Skin of body (tissue), 2 donors: ENCODE measurements around the gene ERVV-1. TPM values are rescaled to one million over a fixed set of nuclear protein-coding genes. Genes with fewer than 3 reads are reported as not detected.
"Not testable (repeated sequence)": the region's sequence is repeated elsewhere in the genome, so short reads cannot be mapped to it uniquely, and the experiment has no call there.

ENCODE experiments used
- DNase-seq: peaks from one replicate; lab custom pipeline; 2025; lab: John Stamatoyannopoulos, UW
- total RNA-seq: library from RNA; depleted of rRNA; stranded (reverse); fragments of >200 nt; gene quantifications from one replicate; pipeline ENCODE4 v1.2.3, GENCODE V29; 2014

Gene ERVV-1
- total RNA-seq, 1 donor from 2014 or later, result not detected

DNA sequence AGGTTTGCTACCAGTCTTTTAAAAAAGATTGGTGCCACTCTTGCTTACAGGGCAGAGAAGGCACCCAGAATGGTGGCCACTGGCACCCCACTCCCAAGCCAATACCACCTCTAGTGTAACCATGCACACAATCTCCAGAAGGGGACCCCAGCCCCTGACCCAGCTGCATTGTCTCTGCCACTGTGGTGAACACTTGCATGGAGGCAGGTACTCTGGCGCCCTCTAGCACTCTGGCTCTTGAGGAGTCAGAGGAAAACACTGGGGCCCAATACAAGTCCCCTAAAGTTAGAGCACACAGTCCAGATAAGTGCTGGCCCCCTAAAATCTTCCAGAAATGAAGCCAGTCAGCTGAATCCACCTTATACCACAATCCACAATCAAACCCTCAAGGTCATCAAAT is 6.0 kb downstream of the ERVV-1 start:
- no peak for DNase-seq

DNA sequence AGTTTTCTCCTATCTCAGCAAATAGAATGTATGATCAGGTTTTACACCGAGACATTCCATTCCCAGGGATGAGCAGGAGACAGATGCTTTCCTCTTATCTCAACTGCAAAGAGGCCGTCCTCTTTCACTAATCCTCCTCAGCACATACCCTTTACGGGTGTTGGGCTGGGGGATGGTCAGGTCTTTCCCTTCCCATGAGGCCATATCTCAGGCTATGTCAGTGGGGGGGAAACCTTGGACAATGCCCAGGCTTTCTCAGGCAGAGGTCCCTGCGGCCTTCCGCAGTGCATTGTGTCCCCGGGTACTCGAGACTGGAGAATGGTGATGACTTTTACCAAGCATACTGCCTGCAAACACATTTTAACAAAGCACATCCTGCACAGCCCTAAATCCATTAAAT is 14.6 kb downstream of the ERVV-1 start:
- DNase-seq, result not testable (repeated sequence)

DNA sequence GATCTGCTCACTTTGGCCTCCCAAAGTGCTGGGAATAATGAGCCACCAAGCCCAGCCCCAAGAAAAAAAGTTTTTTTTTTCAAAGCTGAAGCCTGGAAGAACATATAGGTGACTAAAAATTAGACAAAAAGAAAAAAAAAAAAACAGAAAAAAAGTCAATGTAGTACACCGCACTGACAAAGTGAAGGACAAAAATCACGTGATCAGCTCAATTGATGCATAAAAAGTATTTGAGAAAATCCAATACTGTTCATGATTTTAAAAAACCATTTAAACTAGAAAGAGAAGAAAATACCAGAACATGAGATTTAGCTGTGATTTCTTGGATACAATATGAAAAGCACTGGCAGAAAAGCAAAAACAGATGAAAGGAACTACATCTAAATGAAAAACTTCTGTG is 20.3 kb downstream of the ERVV-1 start:
- no peak for DNase-seq

DNA sequence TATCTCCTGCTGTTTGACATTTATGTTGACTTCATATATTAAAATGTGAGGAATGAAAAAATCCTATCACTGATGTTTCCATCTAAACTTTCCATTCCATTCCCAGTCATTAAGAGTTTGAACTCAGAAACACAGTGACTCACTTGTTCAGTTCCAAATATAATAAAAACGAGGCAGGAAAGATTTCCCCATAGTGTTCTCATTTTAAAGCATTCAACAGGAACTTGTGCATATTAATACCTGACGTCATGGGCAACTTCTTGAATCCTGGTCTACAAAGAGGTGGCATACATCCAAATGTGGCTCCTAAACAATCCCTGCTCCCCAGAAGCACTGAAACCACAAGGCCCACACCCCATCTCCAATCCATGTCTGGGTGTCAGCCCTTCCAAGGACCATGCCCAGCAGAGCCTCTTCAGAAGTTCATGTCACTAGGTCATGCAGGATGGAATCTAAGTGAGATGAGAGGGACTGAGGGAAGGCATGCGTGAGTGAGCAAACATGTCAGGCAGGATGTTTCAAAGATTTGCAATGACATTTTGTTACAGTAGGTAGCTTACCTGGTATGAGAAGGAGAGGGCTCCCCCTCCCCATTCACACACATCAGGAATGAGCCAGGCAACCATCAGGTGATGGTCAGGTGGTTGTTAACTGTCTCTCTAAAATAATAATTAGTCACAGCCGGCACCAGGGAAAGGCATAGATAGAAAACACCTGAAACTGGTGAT is 21.4 kb downstream of the ERVV-1 start:
- DNase-seq, result no peak

DNA sequence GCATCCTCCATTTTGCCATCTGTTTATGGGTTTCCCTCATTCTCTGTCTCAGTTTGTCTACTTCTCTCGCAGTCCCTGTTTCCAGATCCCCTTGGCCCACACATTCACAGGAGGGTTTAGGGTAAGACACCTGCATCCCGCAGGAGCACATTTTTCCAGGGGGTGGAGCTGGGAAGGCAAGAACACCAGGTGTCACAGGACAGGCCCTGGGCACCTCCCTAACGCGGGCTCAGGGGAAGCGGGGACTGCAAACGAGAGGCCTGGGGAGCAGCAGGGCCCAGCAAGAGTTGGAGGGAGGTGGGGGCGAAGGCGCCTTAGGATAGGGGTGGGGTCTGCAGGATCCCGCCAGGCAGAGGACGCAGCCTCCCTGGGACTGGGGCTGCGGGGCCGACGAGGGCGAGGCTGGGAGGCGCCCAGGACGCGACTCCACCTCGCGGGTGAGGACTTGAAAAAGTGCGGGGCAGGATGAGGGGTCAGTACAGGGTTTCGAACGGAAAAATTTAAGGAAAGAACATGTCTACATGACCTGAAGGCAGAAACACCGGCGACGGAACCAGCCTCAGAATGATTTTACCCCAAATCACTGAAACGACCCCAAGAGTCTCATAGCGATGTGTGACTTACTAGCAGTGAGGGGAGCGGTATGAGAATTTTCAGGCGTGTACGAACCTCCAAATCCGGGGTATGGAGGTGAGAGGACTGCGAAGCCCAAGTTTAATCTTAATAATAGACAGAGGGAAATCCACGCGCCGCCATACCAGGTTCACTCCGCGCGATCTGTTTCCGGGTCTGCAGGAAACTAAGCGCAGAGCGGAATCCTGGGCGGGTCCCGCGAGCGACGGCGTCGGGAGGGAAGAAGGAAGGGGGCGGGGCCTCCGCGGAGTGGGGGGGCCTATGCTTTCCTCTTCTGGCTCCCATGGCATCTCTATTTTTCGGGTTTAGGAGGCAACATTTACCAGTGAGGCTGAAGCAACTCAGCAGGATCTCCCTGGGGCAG is 23.7 kb downstream of the ERVV-1 start:
- DNase-seq, result no peak

DNA sequence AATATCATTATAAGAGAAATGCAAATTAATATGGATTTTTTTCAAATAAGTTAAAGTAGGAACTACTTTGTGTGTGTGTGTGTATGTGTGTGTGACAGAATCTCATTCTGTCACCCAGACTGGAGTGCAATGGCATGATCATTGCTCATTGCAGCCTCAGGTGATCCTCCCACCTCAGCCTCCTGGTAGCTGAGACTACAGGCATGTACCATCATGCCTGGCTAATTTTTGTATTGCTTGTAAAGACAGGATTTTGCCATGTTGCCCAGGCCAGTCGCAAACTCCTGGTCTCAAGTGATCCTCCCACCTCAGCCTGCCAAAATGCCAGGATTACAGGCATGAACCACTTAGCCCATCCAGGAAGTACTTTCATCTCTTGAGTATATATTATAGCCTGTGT is 27.6 kb downstream of the ERVV-1 start:
- no peak for DNase-seq

DNA sequence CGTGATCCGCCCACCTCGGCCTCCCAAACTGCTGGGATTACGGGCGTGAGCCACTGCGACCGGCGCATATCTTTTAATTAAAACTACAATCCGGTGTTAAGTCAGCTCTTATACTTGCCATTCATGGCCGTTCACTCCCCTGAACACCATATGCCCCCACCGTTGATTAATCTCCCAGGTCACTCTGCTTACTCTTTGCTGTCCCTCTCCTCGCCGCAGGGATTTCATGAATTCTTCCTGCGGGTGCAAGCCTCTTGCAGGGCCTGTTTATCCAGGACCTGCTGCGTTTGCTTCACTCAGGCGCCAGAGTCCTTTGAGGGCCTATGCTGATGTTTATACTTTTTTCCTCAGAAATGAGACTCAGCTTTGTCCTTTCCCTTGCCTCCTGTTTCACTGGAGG is 31.8 kb downstream of the ERVV-1 start:
- DNase-seq, result no peak

DNA sequence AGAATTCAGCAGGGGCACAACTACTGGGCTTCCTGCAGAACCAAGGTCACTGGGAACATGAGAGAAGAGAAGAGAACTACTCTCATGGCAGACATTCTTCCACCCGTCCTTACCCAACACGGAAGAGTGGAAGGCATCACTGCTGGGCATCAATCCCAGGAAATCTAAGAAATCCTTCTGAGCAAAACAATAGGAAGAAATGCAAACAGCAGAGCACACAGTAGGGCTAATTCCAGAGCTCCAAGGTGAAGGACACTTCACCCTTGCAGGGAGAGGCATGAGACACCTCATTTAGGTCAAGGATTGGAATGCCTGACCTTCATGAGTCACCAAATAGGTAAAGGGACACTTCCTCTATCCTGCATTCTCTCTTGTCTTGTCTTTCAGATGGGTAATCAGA is 33.7 kb downstream of the ERVV-1 start:
- no peak for DNase-seq

DNA sequence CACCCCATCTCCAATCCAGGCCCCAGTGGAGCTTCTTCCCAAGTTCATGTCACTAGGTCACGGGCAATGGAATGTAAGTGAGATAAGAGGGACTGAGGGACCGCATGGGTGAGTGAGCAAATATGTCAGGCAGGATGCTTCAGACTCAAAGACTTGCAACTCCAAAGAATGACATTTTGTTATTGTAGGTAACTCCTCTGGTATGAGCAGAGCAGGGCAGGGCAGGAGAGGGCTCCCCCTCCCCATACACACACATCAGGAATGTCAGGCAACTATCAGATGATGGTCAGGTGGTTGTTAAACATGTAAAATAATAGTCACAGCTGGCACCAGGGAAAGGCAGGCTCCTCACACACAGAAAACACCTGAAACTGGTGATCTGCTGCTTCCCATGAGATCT is 41.4 kb downstream of the ERVV-1 start:
- DNase-seq, result no peak

DNA sequence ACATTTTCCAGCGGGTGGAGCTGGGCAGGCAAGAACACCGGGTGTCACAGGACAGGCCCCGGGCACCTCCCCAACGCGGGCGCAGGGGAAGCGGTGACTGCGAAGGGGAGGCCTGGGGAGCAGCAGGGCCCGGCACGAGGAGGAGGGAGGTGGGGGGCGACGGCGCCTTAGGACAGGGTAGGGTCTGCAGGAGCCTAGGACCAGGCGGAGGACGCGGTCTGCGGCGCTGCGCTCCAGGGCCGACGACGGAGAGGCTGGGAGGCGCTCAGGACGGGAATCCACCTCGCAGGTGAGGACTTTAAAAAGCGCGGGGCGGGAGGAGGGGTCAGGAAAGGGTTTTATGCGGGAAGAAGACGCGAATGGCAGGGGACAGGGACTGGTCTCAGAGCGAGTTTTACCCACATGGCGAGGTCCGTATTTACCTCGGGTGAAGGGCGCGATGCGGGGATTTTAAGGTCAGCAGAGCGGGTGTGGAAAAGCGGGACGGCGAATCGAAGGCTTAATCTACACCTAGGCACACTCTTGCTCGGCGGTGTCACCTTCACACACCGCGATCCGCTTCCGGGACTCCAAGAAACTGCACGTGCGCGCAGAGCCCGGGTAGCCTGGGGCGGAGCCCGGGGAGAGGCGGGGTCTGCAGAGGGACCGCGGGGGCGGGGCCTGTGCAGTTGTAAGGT is 44.3 kb downstream of the ERVV-1 start:
- DNase-seq, result no peak

Other genes starting within 250 kb of the ERVV-1 start
- 3.6 TPM for gene ZNF600, start 227.1 kb upstream of the ERVV-1 start, total RNA-seq
- gene ZNF28, start 192.3 kb upstream of the ERVV-1 start, total RNA-seq, result 13.5 TPM
- 25.3 TPM for gene ZNF468, start 156.3 kb upstream of the ERVV-1 start, total RNA-seq
- 16.4 TPM for gene ZNF320, start 116.3 kb upstream of the ERVV-1 start, total RNA-seq
- gene ZNF888, start 90.5 kb upstream of the ERVV-1 start, total RNA-seq, result 4.8 TPM
- 11.4 TPM for gene ZNF816, start 51.0 kb upstream of the ERVV-1 start, total RNA-seq
- gene ERVV-2, start 30.8 kb downstream of the ERVV-1 start, total RNA-seq, result not detected
- 42.4 TPM for gene ZNF160, start 89.5 kb downstream of the ERVV-1 start, total RNA-seq
- 12.5 TPM for gene ZNF415, start 119.0 kb downstream of the ERVV-1 start, total RNA-seq
- gene ZNF347, start 145.1 kb downstream of the ERVV-1 start, total RNA-seq, result 10.9 TPM
- gene ZNF665, start 179.4 kb downstream of the ERVV-1 start, total RNA-seq, result 3.1 TPM
- 27.5 TPM for gene ZNF677, start 241.0 kb downstream of the ERVV-1 start, total RNA-seq
- gene VN1R2, start 244.4 kb downstream of the ERVV-1 start, total RNA-seq, result not detected